NT2/D1 (cell line): ENCODE results near the gene SLC24A3.
A peak's percentile ranks its signal among the peaks of the same experiment; 100 is the strongest.

Experiments
- DNase-seq: peaks from one replicate; pipeline ENCODE4 v3.0.0-alpha.2; 2011; ENCODE audit warnings: low read depth, low spot score
- H3K27me3 ChIP-seq: 2 replicates; pipeline ENCODE4 v1.6.0; 2011; ENCODE audit warnings: mild to moderate bottlenecking; ENCODE audit not compliant: insufficient read length, insufficient read depth
- H3K36me3 ChIP-seq: 2 replicates; pipeline ENCODE4 v1.6.1; 2011; ENCODE audit warnings: mild to moderate bottlenecking, low read length, mixed read lengths; ENCODE audit not compliant: insufficient read depth, insufficient read length
- H3K4me1 ChIP-seq: 2 replicates; pipeline ENCODE4 v1.5.1; 2011; ENCODE audit not compliant: insufficient read depth, insufficient read length
- H3K4me3 ChIP-seq: 2 replicates; pipeline ENCODE4 v1.5.1; 2011; ENCODE audit warnings: low read depth; ENCODE audit not compliant: insufficient read length
- H3K9ac ChIP-seq: 2 replicates; pipeline ENCODE4 v1.6.0; 2011; ENCODE audit warnings: low read depth; ENCODE audit not compliant: insufficient read length
- H3K9me3 ChIP-seq: 2 replicates; pipeline ENCODE4 v1.5.1; 2011; ENCODE audit warnings: mild to moderate bottlenecking, low read length; ENCODE audit not compliant: insufficient read depth
- SUZ12 ChIP-seq: IDR thresholded peaks from 2 replicates; pipeline ENCODE4 v1.6.1; 2011; ENCODE audit not compliant: insufficient read length, insufficient read depth; ENCODE audit errors: extremely low read depth
- YY1 ChIP-seq: IDR thresholded peaks from 2 replicates; pipeline ENCODE4 v1.6.1; 2011; ENCODE audit not compliant: insufficient read length, insufficient read depth
- ZNF274 ChIP-seq: IDR thresholded peaks from 2 replicates; pipeline ENCODE4 v1.6.1; 2011; ENCODE audit warnings: mild to moderate bottlenecking, low read depth, low read length

SLC24A3 gene

DNA sequence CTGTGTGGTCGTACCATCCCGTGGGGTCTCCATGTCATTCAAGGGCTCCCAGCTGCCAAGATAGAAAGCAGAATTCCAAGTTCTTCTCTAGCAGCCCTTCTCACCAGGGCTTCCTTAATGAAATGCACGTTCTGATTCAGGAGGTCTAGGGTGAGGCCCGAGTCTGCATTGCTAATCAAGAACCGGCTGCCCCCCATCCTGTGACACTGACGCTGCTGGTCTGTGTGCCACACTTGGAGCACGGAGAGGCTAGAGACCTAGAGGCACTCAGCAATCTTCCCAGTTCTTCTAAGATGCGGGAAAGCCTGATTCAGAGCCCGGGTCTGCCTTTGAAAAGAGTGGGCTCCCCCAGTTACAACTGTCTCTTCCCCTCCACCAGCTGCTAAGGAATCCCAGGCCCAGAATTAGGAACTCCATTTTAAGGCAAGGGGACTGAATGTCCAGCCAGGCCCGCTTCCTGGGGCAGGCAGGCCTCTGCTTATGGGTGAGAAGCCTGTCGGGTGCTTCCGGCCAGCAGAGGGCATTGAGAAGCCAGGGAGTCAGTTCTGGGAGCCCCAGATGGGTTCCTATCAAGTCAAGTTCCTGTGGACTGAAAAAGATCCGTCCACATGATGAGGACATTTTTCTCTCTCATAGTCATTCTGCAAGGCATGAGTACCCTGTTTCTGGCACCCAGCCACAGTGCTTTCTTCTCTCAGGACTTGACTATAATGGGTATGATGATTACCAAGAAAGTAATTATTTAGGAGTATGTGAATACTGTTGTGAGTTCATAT lies 475.8 kb downstream of the SLC24A3 start:
- no peaks in the 10 kb centered on the region for H3K4me1 ChIP-seq
- peaks cover 21% of the 10 kb centered on the region for H3K9me3 ChIP-seq
- no peaks in the 10 kb centered on the region for H3K36me3 ChIP-seq
- no peak for TF ChIP-seq ZNF274
- no peak for TF ChIP-seq SUZ12
- TF ChIP-seq YY1: no peak
- peak; percentile 28 for DNase-seq
- H3K9ac ChIP-seq: no peak overlapping the region
- no peak overlapping the region for H3K4me3 ChIP-seq
- no peaks in the 10 kb centered on the region for H3K27me3 ChIP-seq

DNA sequence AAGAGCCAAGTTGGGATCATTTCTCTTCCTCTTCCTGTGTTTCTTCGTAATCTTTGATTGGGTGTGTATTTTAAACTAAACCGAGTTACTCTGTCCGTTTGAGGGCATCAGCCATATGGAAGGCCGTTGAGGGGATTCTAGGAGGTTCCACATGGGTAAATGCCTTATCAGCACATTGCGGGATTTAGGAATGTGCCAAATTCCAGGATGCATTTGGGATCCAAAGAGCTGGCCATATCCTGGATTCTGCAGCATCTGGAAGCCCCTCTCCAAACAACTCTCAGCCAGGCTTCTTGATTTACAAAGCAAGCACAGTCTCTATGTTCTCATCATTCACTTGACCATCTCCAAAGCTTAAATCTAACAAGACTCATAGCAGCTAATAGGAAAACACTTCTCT lies 478.0 kb downstream of the SLC24A3 start:
- H3K9ac ChIP-seq: no peak overlapping the region
- DNase-seq: no peak
- no peaks in the 10 kb centered on the region for H3K27me3 ChIP-seq
- peaks cover 14% of the 10 kb centered on the region for H3K9me3 ChIP-seq
- H3K4me1 ChIP-seq: no peaks in the 10 kb centered on the region
- H3K4me3 ChIP-seq: no peak overlapping the region
- TF ChIP-seq SUZ12: no peak
- TF ChIP-seq ZNF274: no peak
- TF ChIP-seq YY1: no peak
- H3K36me3 ChIP-seq: no peaks in the 10 kb centered on the region

- Histone ChIP-seq H3K4me3 (no peak overlapping the region), H3K27me3 (no peaks in the 10 kb centered on the region), H3K9ac (no peak overlapping the region), H3K9me3 (peaks cover 7% of the 10 kb centered on the region; the same call in 1 of the 2 replicates), H3K36me3 (no peaks in the 10 kb centered on the region), H3K4me1 (no peaks in the 10 kb centered on the region)
- no peak for DNase-seq
- TF ChIP-seq SUZ12: no peak
- no peak for TF ChIP-seq YY1
- no peak for TF ChIP-seq ZNF274
Measured at GRCh38 chr20:19691125-19691524, 478.7 kb downstream of the SLC24A3 start.

- H3K9me3 ChIP-seq: no peaks in the 10 kb centered on the region
- no peaks in the 10 kb centered on the region for H3K4me1 ChIP-seq
- no peak overlapping the region for H3K4me3 ChIP-seq
- no peaks in the 10 kb centered on the region for H3K36me3 ChIP-seq
- no peak for DNase-seq
- TF ChIP-seq SUZ12: no peak
- no peak for TF ChIP-seq ZNF274
- no peak for TF ChIP-seq YY1
- no peak overlapping the region for H3K9ac ChIP-seq
- no peaks in the 10 kb centered on the region for H3K27me3 ChIP-seq
Measured at GRCh38 chr20:19692100-19692499, 479.7 kb downstream of the SLC24A3 start.

DNA sequence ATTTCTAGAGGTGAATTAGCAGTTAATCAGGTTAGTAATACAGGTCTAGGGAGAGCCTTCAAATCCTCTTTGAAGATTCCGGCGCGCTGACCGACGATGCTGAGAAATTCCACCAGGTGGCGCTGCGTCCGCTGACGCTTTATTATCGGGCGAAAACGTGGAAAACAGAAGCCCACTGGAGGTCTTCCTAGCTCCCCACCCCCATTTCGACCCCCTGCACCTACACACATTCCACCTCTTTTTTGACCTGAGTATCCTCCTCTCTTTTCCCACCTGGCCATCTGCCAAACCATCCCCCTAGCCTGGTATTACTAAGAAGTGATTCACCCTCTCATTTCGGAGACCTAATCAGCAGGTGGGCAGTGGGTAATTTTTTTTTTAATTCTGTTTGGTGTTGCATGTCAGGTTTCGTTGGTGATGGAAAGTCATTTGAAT lies 480.3 kb downstream of the SLC24A3 start:
- Histone ChIP-seq H3K27me3 (no peaks in the 10 kb centered on the region), H3K4me1 (no peaks in the 10 kb centered on the region), H3K4me3 (no peak overlapping the region), H3K36me3 (no peaks in the 10 kb centered on the region), H3K9me3 (no peaks in the 10 kb centered on the region), H3K9ac (no peak overlapping the region)
- TF ChIP-seq ZNF274 (no peak), YY1 (no peak), SUZ12 (no peak)
- DNase-seq: peak; percentile 27

GRCh38 chr20:19693508-19693907 lies 481.1 kb downstream of the SLC24A3 start:
- Histone ChIP-seq H3K9me3 (no peaks in the 10 kb centered on the region), H3K36me3 (no peaks in the 10 kb centered on the region), H3K4me1 (no peaks in the 10 kb centered on the region), H3K4me3 (no peak overlapping the region), H3K9ac (no peak overlapping the region), H3K27me3 (no peaks in the 10 kb centered on the region)
- TF ChIP-seq YY1: no peak
- TF ChIP-seq SUZ12: no peak
- no peak for TF ChIP-seq ZNF274
- DNase-seq: no peak

GRCh38 chr20:19695081-19695480 lies 482.6 kb downstream of the SLC24A3 start:
- H3K4me1 ChIP-seq: no peaks in the 10 kb centered on the region
- no peak overlapping the region for H3K9ac ChIP-seq
- no peak for DNase-seq

More at GRCh38 chr20:19695081-19695480, 482.6 kb downstream of the SLC24A3 start:
- Histone ChIP-seq H3K9me3 (no peaks in the 10 kb centered on the region), H3K4me3 (no peak overlapping the region), H3K36me3 (no peaks in the 10 kb centered on the region), H3K27me3 (no peaks in the 10 kb centered on the region)
- TF ChIP-seq YY1 (no peak), SUZ12 (no peak), ZNF274 (no peak)
